Type B pancreatic cell (in vitro differentiated cells): ENCODE data around the gene AP1M2. TPM values are rescaled to one million over a fixed set of nuclear protein-coding genes. Genes with fewer than 3 reads are reported as not detected.
"Not testable (repeated sequence)": the region's sequence is repeated elsewhere in the genome, so short reads cannot be mapped to it uniquely, and the experiment has no call there.

Experiments
- DNase-seq: peaks from one replicate; pipeline ENCODE4 v3.0.0; 2021; ENCODE audit warnings: mixed read lengths; ENCODE audit not compliant: unreplicated experiment; ENCODE audit errors: extremely low spot score
- H3K27ac Mint-ChIP-seq: 2 replicates; pipeline ENCODE4 v1.8.0; 2021; ENCODE audit warnings: mild to moderate bottlenecking, mixed read lengths
- H3K27me3 Mint-ChIP-seq: 2 replicates; pipeline ENCODE4 v1.8.0; 2021; ENCODE audit warnings: mixed read lengths
- H3K36me3 Mint-ChIP-seq: 2 replicates; pipeline ENCODE4 v1.8.0; 2021; ENCODE audit warnings: mixed read lengths
- H3K4me1 Mint-ChIP-seq: one replicate; pipeline ENCODE4 v1.8.0; 2021; ENCODE audit warnings: mixed read lengths; ENCODE audit not compliant: unreplicated experiment
- H3K4me3 Mint-ChIP-seq: 2 replicates; pipeline ENCODE4 v1.8.0; 2021; ENCODE audit warnings: mild to moderate bottlenecking, mixed read lengths
- H3K9me3 Mint-ChIP-seq: 2 replicates; pipeline ENCODE4 v1.8.0; 2021; ENCODE audit warnings: mixed read lengths
- CTCF ChIP-seq: fragments of 200-600 bp; sonication (generic); conservative IDR thresholded peaks from 2 replicates; pipeline ENCODE4 v1.5.0; 2021; ENCODE audit warnings: antibody characterized with exemption, mild to moderate bottlenecking
- microRNA-seq: library from miRNA; unstranded; fragments of <30 nt; microRNA quantifications from one replicate; pipeline ENCODE4, GENCODE V29; 2020
- total RNA-seq: library from RNA; stranded (reverse); gene quantifications from 2 replicates; pipeline ENCODE4 v1.2.1, GENCODE V29; 2021; ENCODE audit warnings: low replicate concordance

AP1M2 gene
- total RNA-seq, 1 donor from 2014 or later: 45.2 TPM

DNA sequence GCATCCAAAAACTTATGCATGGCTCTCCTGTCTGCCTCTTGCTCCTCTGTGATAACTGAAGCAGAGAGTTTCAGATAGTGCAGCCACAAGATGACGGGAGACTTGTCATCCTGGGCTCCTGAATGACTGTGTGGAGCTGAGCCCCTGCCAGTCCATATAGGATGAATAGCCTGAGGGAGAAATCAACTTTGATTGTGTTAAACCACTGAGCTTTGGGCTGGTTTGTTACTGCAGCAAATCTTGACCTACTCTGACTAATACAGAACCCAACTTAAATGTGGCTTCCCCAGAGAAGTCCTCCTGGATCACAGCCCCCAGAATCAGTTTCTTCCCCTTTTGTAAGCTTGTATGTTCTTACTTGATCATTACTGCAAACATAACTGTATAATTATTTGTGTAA is 54.7 kb downstream of the AP1M2 start:
- no peak for DNase-seq
- no peak overlapping the region for H3K4me3 Mint-ChIP-seq
- H3K4me1 Mint-ChIP-seq: peaks cover 7% of the 10 kb centered on the region
- peaks cover 19% of the 10 kb centered on the region for H3K27me3 Mint-ChIP-seq
- H3K36me3 Mint-ChIP-seq: no peaks in the 10 kb centered on the region
- no peaks in the 10 kb centered on the region for H3K9me3 Mint-ChIP-seq
- no peak for TF ChIP-seq CTCF
- no peak overlapping the region for H3K27ac Mint-ChIP-seq

GRCh38 chr19:10526887-10527286 is 60.2 kb downstream of the AP1M2 start:
- peaks cover 13% of the 10 kb centered on the region for H3K27me3 Mint-ChIP-seq
- H3K36me3 Mint-ChIP-seq, H3K27ac Mint-ChIP-seq, H3K4me3 Mint-ChIP-seq, H3K9me3 Mint-ChIP-seq, H3K4me1 Mint-ChIP-seq, DNase-seq: not testable (repeated sequence)

GRCh38 chr19:10525636-10526035 is 61.5 kb downstream of the AP1M2 start:
- H3K4me3 Mint-ChIP-seq: no peak overlapping the region
- DNase-seq: no peak
- H3K9me3 Mint-ChIP-seq: no peaks in the 10 kb centered on the region
- no peak overlapping the region for H3K27ac Mint-ChIP-seq
- peaks cover 16% of the 10 kb centered on the region for H3K27me3 Mint-ChIP-seq
- H3K36me3 Mint-ChIP-seq: no peaks in the 10 kb centered on the region
- H3K4me1 Mint-ChIP-seq: no peaks in the 10 kb centered on the region
- no peak for TF ChIP-seq CTCF

GRCh38 chr19:10523135-10523636 is 63.9 kb downstream of the AP1M2 start:
- no peak for DNase-seq
- H3K36me3 Mint-ChIP-seq: no peaks in the 10 kb centered on the region
- no peak for TF ChIP-seq CTCF
- H3K27ac Mint-ChIP-seq: no peak overlapping the region
- H3K4me1 Mint-ChIP-seq: peaks cover 12% of the 10 kb centered on the region
- no peaks in the 10 kb centered on the region for H3K9me3 Mint-ChIP-seq
- no peak overlapping the region for H3K4me3 Mint-ChIP-seq
- peaks cover 32% of the 10 kb centered on the region for H3K27me3 Mint-ChIP-seq

Small RNAs within 50 kb of the gene (microRNA-seq; reads per million reads assigned to microRNA genes)
- not detected for gene MIR1238

Other genes starting within 250 kb of the AP1M2 start
- 5.8 and 8.2 TPM in 2 replicates for gene ICAM3, start 247.7 kb downstream of the AP1M2 start, total RNA-seq
- gene TYK2, start 206.7 kb downstream of the AP1M2 start, total RNA-seq: 96.6 and 131 TPM in 2 replicates
- 125 and 126 TPM in 2 replicates for gene CDC37, start 183.8 kb downstream of the AP1M2 start, total RNA-seq
- 0.90 and 1.6 TPM in 2 replicates for gene PDE4A, start 166.8 kb downstream of the AP1M2 start, total RNA-seq
- gene KEAP1, start 84.0 kb downstream of the AP1M2 start, total RNA-seq: 49.7 and 71.2 TPM in 2 replicates
- gene S1PR5, start 69.9 kb downstream of the AP1M2 start, total RNA-seq: 0.21 and 1.1 TPM in 2 replicates
- 35.8 and 44.6 TPM in 2 replicates for gene ATG4D, start 43.4 kb downstream of the AP1M2 start, total RNA-seq
- 19.0 and 34.4 TPM in 2 replicates for gene KRI1, start 21.3 kb downstream of the AP1M2 start, total RNA-seq
- gene CDKN2D, start 18.3 kb downstream of the AP1M2 start, total RNA-seq: 4.8 and 6.5 TPM in 2 replicates
- gene SLC44A2, start 38.2 kb upstream of the AP1M2 start, total RNA-seq: 148 and 227 TPM in 2 replicates
- gene ILF3, start 67.0 kb upstream of the AP1M2 start, total RNA-seq: 297 and 524 TPM in 2 replicates
- gene QTRT1, start 114.1 kb upstream of the AP1M2 start, total RNA-seq: 39.2 and 67.7 TPM in 2 replicates
- gene DNM2, start 130.8 kb upstream of the AP1M2 start, total RNA-seq: 119 and 123 TPM in 2 replicates
- 23.0 and 30.9 TPM in 2 replicates for gene TMED1, start 248.9 kb upstream of the AP1M2 start, total RNA-seq